GM21423 (cell line): Measurements from ENCODE around the gene NFATC4.
"Not testable (repeated sequence)": the region's sequence is repeated elsewhere in the genome, so short reads cannot be mapped to it uniquely, and the experiment has no call there.

ENCODE experiments used
- ATAC-seq: cut with Tn5 transposase; IDR thresholded peaks from one replicate; pipeline ENCODE4 v1.9.1; 2021; ENCODE audit warnings: mild to moderate bottlenecking, moderate library complexity; ENCODE audit not compliant: unreplicated experiment

NFATC4 gene

DNA sequence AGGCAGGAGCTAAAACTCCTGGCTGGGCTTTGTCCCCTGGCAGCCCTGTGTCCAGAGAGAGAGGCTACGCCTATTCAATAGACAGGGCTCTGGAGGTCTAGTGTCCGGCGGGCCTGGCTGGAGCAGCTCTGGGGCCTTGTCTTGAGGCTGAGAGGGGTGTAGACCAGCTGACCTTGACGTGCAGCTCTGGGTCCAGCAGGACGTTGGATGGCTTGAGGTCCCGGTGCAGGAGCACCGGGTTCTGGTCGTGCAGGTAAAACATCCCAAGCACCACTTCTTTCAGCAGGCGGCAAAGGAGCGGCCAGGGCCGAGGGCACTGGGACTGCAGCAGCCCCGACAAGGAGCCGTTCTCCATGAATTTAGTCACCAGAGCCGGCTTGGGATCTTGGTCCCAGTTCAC, 29.1 kb upstream of the NFATC4 start:
- ATAC-seq = no peak

DNA sequence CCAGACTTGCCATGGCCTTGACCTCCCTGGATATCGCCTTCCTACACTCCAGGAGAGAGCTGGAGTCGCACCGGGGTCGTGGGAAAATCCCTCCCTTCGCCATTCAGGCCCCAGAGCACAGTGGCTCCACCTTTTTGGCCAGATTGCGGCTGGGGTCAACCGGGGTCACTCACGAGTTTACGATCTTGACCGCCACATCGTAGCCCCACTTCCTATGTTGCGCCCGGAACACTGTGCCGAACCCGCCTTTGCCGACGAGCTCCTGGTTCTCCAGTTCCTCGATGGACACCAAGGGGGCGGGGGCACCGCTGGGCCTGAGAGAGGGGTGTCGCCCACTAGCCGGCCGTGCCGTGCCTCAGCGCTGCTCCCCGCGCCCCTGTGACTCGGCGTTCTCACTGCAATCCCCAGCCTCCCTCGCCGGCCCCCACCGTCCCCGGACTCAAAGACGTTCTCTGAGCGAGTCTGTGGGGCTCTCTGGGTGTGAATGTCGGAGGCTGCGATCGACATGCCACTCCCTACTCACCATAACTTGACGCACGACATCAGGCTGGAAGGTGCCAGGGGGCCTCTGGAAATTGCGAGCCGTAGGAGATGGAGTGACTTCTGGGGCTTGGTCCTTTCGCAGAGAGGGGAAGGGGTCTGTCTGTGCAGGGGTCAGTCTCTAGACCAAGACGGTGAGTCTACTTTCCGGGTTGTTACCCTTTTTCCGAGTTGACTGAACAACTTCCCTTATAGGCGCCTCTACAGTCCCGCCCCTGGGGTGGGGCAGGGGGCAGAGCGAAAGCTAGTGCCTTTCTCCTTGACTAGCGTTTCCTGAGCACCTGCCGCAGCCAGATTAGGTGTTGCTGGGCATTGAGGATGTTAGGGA, 28.5 kb upstream of the NFATC4 start, which contains the start of gene RIPK3:
TSS of gene RIPK3 (minus strand) at position 708 of the 868 bp plus-strand sequence. CDS start at position 543, 165 bp downstream.
- ATAC-seq = peak; percentile 86

DNA sequence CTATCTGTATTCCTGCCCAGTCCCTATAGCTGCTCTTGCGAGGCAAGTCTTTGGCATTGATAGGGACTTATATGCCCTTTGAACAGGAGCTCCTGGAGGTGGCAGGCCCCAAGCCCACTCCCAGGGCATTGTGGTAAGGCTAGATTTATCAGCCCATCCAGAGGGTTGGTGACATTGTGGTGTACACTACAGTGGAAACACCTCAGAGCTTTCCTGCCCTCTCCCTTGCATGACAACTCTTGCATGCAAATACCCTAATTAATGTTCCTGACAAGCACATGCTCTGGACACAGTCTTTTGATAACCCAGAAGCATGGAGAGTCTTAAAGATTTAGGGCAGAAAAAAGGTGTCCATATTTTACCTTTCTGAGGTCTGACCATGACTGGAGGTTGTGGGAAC, 27.4 kb upstream of the NFATC4 start:
- no peak for ATAC-seq

DNA sequence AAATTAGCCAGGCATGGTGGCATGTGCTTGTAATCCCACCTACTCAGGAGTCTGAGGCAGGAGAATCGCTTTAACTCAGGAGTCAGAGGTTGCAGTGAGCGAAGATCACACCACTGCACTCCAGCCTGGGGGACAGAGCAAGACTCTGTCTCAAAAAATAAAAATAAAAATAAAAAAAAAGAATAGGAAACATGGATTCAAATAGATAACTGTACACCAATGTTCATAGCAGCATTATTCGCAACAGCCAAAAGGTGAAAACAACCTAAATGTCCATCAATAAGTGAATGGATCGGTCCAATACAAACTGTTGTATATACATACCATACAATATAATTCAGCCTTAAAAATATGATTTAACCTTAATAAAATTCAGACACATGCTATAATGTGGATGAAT, 25.1 kb upstream of the NFATC4 start:
- ATAC-seq = no peak

DNA sequence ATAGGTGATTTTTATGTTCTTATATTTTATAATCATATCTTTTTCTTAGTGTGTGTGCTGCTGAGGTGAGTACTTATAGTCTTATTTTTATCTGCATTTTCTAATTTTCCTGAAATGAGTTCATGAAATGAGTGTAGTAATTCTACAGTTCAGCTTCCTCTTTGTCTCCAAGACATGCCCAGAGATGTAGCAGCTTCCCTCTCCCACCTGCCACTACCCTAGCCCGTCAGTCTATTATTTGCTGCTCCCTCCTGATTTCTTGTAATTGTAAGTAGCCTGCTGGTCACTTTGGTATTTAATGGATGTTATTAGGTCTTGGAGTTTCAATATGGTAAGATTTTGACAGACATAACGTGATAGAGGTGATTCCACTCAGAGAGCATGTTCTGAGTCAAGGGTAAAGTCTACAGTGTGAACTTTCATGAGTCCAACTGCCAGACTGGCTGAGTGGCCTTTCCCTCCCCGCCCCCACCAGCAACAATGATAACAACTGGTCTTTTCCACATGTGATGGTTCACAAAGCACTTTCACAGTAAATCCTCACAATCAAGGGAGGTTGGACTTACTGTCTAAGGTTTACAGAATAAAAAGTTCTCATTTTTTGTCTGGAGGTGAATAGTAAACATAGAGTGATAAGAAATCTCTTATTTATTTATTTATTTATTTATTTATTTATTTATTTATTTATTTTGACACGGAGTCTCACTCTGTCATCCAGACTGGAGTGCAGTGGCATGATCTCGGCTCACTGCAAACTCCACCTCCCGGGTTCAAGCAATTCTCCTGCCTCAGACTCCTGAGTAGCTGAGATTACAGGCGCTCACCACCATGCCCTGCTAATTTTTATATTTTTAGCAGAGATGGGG, 24.0 kb upstream of the NFATC4 start:
- no peak for ATAC-seq

DNA sequence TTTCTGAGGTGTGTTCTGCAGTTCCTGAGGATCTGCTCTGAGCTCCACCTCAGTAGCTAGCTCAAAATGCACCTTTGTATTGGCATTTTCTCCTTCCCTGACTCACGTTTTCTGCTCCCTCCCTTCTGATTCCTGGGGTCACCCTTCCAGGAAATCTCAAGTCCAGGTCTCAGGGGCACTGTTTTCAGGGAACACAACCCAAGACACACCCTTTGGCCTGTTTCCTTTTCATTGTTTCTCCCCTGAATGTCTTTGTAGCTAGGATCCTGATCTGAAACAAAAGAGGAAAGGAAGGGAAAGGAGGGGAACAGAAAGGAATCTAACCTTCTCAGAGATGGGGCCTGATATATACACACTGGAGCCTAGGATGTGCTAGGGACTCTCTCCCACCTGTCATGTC, 20.9 kb upstream of the NFATC4 start:
- no peak for ATAC-seq

DNA sequence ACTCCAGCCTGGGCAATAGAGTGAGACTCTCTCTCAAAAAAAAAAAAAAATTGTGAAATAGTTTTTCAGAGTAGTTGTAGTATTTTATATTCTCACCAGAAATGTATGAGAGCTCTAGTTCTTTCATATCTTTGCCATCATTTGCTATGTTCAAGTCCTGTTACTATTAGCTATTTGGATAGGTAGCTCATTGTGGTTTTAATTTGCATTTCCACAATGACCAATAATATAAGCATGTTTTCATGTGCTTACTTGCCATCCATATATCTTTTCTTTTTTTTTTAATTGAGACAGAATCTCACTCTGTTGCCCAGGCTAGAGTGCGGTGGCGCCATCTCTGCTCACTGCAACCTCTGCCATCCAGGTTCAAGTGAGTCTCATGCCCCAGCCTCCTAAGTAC, 19.8 kb upstream of the NFATC4 start:
- no peak for ATAC-seq

DNA sequence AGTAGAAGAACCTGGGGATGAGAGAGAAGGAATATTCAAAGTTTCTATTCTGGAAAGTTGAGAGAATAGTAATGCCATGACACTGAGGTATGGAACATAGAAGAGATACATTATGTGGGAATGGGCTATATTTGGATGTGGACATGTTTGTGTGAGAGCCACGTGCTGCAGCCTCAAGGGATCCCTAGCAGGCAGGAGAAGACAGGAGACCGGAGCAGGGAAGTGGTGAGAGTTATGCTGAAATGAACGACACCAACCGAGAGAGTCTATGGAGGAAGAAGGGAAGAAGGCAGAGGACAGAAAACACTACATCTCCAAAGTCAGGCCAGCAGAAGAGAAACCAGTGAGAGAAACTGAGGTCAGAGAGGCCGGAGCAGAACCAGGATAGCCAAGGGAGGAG, 18.2 kb upstream of the NFATC4 start:
- ATAC-seq = no peak

DNA sequence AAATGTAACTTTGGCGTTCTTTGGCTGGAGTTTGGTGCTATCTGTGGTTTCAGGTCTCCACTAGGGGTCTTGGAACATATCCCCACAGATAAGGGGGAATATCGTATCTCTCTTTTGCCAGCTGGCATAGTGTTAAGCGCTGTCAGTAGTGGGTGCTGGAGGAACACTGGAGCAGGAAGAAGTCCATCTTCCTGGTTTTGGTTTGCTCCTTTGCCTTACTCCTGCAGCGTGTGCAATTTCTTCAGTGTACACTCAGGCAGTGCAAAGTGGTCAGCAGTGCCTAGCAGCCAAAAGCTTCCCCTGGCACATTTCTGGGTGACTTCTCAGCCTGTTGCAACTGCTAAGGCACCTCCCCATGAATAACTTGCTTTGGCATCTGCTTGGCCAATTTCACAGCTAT, 16.5 kb upstream of the NFATC4 start:
- no peak for ATAC-seq

DNA sequence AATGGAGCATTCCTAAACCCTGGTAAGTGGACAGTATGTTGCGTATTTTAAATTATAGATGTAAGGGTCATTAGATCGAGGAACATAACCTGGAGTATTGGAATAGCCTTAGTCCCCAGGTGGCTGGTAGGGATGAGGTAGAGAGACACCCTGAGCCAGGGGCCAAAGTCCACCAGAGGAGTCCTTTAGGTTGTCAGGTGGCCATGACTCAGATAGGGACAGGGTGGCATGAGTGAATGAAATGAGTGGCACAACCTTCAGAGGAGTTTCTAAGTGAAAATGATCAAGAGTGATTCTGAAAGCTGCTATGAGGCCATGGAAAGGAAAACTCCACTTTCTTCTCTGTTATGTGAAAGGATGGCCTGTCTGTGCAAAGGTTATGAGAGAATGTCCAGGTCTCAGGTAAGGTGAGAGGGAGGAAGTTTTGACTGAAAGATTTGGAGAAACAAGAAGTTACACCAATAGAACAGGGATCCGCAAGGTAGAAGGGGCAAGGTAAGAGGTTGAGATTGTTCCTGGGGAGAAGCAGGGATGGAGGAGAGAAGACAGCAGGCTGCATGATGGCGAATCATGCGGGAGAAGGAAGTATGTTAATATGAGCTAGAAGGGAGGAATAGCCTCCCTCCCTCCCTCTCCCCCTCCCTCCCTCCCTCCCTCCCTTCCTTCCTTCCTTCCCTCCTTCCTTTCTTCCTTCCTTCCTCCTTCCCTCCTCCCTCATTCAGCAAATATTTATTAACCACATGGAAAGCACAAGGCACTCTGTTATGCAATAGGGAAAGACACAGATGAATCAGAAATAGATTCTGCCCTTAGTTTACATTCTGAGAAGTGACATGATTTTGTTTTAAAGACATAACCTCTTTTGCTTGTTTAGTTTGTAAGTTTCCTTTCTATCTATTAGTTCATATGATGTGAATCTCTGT, 14.2 kb upstream of the NFATC4 start:
- ATAC-seq = no peak

DNA sequence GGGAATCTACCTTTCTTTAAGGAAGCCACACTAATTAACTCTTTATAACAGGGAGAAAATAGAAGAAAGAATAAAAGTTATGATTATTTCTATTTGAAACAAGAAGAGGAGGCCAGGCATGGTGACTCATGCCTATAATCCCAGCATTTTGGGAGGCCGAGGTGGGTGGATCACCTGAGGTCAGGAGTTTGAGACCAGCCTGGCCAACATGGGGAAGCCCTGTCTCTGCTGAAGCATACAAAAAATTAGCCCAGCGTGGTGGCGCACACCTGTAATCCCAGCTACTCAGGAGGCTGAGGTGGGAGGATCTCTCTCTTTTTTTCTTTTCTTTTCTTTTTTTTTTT, 13.5 kb upstream of the NFATC4 start:
- not testable (repeated sequence) for ATAC-seq

DNA sequence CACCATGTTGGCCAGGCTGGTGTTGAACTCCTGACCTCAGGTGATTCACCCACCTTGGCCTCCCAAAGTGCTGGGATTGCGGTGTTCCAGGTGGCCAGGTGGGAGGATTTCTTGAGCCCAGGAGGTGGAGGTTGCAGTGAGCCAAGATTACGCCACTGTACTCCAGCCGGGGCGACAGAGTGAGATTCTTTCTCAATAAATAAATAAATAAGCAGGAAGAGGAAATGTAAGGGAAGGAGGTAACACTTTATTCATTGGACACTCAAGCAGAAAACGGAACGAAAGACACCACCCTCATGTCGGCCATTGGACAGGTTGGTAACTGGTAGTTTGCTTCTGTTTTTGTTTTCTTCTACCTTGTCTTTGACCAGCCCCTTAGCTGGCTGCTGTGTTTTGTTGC, 13.0 kb upstream of the NFATC4 start:
- ATAC-seq = no peak

DNA sequence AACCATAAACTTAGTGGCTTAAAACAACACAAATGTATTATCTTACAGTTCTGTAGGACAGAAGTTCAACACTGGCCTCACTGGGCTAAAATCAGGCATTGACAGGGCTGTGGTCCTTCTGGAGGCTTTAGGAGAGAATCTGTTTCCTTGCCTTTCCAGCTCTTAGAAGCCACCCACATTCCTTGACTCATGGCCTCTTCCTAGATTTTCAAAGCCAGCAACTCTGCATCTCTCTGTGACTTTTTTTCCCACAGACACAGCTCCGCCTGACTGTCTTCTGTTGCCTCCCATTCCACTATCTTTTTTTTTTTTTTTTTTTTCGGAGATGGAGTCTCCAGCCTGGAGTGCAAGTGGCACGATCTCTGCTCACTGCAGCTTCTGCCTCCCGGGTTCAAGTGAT, 11.8 kb upstream of the NFATC4 start:
- ATAC-seq = no peak

DNA sequence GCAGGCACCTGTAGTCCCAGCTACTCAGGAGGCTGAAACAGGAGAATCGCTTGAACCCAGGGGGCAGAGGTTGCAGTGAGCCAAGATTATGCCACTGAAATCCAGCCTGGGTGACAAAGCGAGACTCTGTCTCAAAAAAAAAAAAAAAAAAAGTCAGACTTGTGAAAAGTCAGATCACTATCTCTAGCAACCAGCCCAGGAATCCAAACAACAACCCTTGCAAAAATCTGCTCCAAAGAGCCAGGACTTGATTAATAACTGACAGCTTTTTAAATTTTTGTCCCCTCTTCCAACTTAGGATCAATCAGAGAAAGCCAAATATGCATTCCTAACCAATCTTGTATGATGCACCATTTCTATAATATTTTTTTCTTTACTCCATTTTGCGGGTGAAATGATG, 7.7 kb upstream of the NFATC4 start:
- ATAC-seq = no peak

DNA sequence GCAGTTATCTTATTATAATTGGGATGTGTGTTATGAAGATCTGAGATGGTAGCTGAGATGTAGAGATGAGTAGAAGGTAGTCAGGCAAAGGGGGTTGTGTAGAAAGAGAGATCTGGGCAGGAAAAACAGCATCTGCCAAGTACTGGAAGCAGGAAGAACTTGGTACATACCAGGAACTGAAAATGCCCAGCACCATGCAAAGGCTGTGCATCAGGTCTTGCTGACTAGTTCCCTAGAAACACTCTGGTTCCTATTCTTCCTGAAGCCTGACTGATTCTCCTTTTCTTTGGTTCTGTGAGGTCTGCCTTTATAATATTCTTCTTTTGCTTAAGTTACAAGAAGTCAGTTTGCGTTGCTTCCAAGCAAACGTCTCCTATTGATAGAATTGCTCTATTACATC, 6.7 kb upstream of the NFATC4 start:
- ATAC-seq = no peak

DNA sequence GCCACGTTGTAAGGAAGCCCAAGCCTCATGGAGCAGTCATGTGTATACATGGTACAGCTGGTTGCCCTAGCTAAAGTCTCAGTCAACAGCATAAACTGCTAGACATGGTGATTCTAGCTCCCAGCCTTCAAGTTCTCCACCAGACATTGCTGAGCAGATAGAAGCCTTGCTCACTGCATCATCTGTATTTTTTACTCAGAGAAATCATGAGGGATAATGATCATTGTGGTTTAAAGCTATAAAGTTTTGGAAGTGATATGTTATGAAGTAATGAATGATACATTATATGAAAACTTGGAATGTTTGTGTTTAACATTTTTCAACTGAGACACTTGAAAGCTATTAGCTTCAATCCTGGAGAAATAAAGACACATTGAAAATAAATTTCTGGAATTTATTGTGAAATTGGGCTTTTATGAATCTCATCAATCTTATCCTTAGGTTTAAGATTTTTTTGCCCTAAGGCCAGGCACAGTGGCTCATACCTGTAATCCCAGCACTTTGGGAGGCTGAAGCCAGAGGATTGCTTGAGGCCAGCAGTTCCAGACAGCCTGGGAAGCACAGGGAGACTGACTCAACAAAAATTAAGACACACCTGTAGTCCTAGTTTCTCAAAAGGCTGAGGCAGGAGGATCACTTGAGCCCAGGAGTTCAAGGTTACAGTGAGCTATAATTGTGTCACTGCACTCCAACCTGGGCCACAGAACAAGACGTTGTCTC, 5.6 kb upstream of the NFATC4 start:
- ATAC-seq = no peak

DNA sequence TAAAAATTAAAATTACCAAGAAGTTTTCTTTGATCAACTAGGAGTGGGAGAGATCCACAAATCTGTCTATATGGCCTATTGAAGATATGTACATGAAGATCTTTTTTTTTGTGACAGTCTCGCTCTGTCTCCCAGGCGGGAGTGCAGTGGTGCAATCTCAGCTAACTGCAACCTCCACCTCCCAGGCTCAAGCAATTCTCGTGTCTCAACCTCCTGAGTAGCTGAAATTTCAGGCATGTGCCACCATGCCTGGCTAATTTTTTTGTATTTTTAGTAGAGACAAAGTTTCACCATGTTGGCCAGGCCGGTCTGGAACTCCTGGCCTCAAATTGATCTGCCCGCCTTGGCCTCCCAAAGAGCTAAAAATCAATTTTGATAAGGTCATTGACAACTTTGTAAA, 4.6 kb upstream of the NFATC4 start:
- no peak for ATAC-seq

DNA sequence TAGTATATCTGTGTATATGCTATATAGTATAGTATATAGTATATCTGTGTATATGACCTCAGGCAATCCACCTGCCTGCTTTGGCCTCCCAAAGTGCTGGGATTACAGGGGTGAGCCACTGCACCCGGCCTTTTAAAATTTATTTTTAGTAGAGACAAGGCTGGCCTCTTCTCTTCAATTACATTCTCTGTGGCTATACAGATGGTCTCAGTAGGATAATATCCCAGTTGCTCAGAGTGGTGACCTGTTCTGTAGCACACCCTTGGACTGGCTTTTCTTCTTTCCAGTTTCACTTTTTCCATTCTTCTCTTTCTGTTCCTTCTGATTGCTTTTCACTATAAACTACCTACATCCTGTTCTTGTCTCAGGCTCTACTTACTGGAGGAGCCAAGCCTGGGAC, 3.1 kb upstream of the NFATC4 start:
- no peak for ATAC-seq

DNA sequence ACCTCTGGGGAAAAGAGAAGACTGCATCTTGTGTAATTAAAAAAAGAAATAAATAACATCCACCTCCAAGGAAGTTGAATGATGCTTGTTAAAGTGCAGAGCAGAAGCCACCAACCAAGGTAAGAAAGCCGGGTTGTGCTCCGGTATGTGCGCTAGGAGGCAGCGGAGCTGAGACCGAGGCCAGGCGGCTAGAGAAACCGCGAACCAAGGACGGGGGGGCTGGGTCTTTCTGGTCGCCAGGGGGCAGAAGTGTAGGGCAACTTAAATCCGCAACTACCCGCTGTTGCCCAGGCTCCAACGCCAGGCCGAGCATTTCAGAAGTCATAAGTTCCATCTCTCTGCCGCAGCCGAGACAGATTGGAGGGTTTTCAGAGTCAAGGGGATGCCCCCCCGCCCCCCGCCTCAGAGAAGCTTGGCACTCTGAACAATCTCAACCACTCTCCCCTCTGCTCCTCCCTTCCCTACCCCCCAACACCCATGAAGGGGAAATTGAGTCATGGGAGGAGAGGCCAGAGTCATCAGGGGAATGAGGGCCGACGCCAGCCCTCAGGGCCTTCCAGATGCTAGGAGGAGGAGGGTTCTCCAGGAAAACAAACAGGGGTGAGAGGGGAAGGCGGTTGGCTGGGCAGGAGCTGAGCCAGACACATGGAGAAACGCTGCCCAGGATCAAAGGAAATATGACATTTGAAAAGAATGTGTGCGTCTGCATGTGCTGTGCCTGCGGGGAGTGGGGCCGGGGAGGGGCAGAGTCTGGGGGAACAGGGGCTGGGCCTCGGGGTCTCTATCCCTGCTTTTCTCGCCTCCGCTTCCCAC, 2.2 kb upstream of the NFATC4 start:
- ATAC-seq = peak; percentile 39

DNA sequence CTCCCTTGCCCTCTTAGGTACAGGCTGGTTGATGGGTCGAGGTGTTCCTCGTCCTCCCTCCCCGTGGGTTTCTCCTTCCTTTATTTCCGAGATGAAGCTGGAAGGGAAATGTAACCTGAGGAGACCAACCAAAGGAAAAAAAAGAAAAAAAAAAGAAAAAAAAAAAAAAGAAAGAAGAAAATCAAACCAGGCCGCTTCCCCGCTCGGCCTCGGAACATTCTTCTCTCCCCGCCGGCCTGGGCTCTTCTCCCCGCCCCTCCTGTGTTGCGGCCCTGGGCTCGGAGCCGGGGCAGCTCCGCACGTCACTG, 1.6 kb upstream of the NFATC4 start:
- no peak for ATAC-seq
